Osteocyte (in vitro differentiated cells): ENCODE results near the gene MAPT. TPM values are rescaled to one million over a fixed set of nuclear protein-coding genes. Genes with fewer than 3 reads are reported as not detected.

Experiments used
- DNase-seq: peaks from one replicate; pipeline ENCODE4 v3.0.0; 2021; ENCODE audit warnings: mixed read lengths; ENCODE audit not compliant: unreplicated experiment; ENCODE audit errors: extremely low spot score
- H3K27ac Mint-ChIP-seq: one replicate; pipeline ENCODE4 v1.8.0; 2021; ENCODE audit warnings: mild to moderate bottlenecking, mixed read lengths; ENCODE audit not compliant: unreplicated experiment
- H3K27me3 Mint-ChIP-seq: one replicate; pipeline ENCODE4 v1.8.0; 2021; ENCODE audit warnings: mixed read lengths; ENCODE audit not compliant: unreplicated experiment
- H3K36me3 Mint-ChIP-seq: one replicate; pipeline ENCODE4 v1.8.0; 2021; ENCODE audit warnings: mixed read lengths; ENCODE audit not compliant: unreplicated experiment
- H3K4me1 Mint-ChIP-seq: one replicate; pipeline ENCODE4 v1.8.0; 2021; ENCODE audit warnings: mixed read lengths; ENCODE audit not compliant: unreplicated experiment
- H3K4me3 Mint-ChIP-seq: one replicate; pipeline ENCODE4 v1.8.0; 2021; ENCODE audit warnings: mild to moderate bottlenecking, moderate library complexity, mixed read lengths; ENCODE audit not compliant: unreplicated experiment
- H3K9me3 Mint-ChIP-seq: one replicate; pipeline ENCODE4 v1.8.0; 2021; ENCODE audit warnings: mixed read lengths; ENCODE audit not compliant: unreplicated experiment
- CTCF ChIP-seq: fragments of 200-600 bp; sonication (generic); IDR thresholded peaks from 2 replicates; pipeline ENCODE4 v1.5.0; 2021; ENCODE audit warnings: antibody characterized with exemption, mild to moderate bottlenecking, moderate library complexity
- total RNA-seq: library from RNA; stranded (reverse); gene quantifications from 2 replicates; pipeline ENCODE4 v1.2.1, GENCODE V29; 2021

The MAPT gene
- total RNA-seq, 1 donor from 2014 or later = 1.6 TPM

DNA sequence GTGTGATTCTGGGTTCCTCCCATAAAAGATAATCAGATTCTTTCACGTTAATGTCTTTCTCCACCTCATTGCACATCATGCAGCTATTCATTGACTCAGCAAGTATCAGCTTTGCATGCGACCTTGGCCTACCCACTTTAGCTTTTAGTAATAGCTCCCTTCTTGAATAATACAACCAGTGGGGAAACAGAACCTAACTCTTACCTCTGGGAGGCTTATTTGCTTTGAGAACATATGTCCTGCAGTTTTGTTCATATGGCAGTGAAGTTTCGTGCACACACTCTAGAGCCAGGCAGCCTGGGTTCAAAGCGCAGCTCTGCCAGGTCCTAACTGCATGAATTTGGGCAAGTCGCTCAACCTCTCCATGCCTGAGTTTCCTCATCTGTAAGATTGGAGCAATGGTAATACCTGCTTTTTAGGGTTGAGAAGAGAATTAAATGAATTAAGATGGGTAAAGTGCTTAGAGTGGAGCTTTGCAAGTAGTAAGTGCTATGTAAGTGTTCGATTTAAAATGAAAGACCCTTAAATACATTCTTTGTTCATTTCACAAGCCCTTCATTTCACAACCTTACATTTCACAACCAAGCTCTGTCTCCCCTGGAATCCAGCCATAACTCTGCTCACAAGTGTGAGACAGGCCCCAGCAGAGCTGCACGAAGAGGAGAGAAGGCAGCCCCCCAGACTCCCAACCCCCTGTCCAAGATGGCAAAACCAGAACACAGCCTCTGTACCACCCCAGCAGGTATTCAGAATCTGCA is 29.3 kb downstream of the MAPT start:
- Mint-ChIP-seq H3K4me3 (no peak overlapping the region), H3K27ac (no peak overlapping the region), H3K4me1 (no peaks in the 10 kb centered on the region), H3K9me3 (no peaks in the 10 kb centered on the region), H3K27me3 (peaks cover 35% of the 10 kb centered on the region), H3K36me3 (no peaks in the 10 kb centered on the region)
- TF ChIP-seq CTCF = no peak
- DNase-seq = no peak

- no peaks in the 10 kb centered on the region for H3K4me1 Mint-ChIP-seq
- no peak overlapping the region for H3K27ac Mint-ChIP-seq
- no peaks in the 10 kb centered on the region for H3K9me3 Mint-ChIP-seq
- H3K36me3 Mint-ChIP-seq = no peaks in the 10 kb centered on the region
- DNase-seq = no peak
- TF ChIP-seq CTCF = no peak
- no peak overlapping the region for H3K4me3 Mint-ChIP-seq
- H3K27me3 Mint-ChIP-seq = peaks cover 35% of the 10 kb centered on the region
Measured at GRCh38 chr17:45924332-45924820, 30.0 kb downstream of the MAPT start.

DNA sequence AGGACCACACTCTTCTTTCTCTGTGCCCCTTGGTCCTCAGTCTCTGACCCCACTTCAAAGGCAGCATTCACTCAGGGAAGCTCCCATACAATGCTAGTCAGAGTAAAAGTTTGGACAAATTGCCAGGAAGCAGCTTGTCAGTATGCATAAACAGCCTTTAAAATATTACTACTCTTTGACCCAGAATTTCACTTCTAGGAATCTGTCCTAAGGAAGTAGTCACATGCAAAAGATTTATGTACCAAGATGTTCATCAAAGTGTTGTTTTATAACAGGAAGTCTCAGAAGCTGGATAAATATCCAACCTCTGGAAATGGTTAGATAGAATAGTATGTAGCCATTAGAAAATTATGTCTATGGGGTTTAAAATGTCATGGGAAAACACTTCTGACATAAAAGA is 31.0 kb downstream of the MAPT start:
- DNase-seq = no peak
- H3K27me3 Mint-ChIP-seq = peaks cover 42% of the 10 kb centered on the region

GRCh38 chr17:45927247-45927646 is 32.9 kb downstream of the MAPT start:
- no peak overlapping the region for H3K4me3 Mint-ChIP-seq
- H3K4me1 Mint-ChIP-seq = no peaks in the 10 kb centered on the region
- no peaks in the 10 kb centered on the region for H3K9me3 Mint-ChIP-seq
- H3K36me3 Mint-ChIP-seq = no peaks in the 10 kb centered on the region
- no peak for TF ChIP-seq CTCF
- H3K27me3 Mint-ChIP-seq = peaks cover 40% of the 10 kb centered on the region
- no peak overlapping the region for H3K27ac Mint-ChIP-seq
- DNase-seq = no peak

More for the DNA sequence above, 31.0 kb downstream of the MAPT start:
- Mint-ChIP-seq H3K36me3 (no peaks in the 10 kb centered on the region), H3K4me1 (no peaks in the 10 kb centered on the region), H3K9me3 (no peaks in the 10 kb centered on the region), H3K27ac (no peak overlapping the region), H3K4me3 (no peak overlapping the region)
- TF ChIP-seq CTCF = no peak

- no peak overlapping the region for H3K27ac Mint-ChIP-seq
- no peak overlapping the region for H3K4me3 Mint-ChIP-seq
- no peak for DNase-seq
- no peaks in the 10 kb centered on the region for H3K9me3 Mint-ChIP-seq
- H3K27me3 Mint-ChIP-seq = peaks cover 42% of the 10 kb centered on the region
- H3K4me1 Mint-ChIP-seq = no peaks in the 10 kb centered on the region
- H3K36me3 Mint-ChIP-seq = no peaks in the 10 kb centered on the region
- no peak for TF ChIP-seq CTCF
Measured at GRCh38 chr17:45929344-45929743, 35.0 kb downstream of the MAPT start.
